ENCODE measurements around the gene IMMP2L.

IMMP2L gene

DNA sequence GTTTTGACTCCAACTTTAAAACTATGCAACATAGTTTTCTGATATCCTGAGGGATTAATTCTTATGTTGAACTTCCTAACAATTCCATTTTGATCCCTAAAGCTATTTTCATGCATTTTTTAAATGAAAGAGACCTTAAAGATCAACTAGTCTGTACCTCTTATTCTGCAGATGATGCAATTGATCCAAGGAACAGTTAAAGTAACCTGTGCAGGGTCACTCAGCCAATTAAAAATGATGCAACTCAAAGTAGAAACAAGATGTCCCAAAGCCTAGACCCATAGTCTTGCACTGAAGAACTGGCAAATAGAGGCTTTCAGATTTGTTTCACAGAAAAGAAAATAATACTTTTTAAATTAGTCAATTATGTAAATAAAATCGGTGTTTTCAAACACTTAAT, 86.3 kb downstream of the IMMP2L start:
- TF ChIP-seq, protein P1, sequence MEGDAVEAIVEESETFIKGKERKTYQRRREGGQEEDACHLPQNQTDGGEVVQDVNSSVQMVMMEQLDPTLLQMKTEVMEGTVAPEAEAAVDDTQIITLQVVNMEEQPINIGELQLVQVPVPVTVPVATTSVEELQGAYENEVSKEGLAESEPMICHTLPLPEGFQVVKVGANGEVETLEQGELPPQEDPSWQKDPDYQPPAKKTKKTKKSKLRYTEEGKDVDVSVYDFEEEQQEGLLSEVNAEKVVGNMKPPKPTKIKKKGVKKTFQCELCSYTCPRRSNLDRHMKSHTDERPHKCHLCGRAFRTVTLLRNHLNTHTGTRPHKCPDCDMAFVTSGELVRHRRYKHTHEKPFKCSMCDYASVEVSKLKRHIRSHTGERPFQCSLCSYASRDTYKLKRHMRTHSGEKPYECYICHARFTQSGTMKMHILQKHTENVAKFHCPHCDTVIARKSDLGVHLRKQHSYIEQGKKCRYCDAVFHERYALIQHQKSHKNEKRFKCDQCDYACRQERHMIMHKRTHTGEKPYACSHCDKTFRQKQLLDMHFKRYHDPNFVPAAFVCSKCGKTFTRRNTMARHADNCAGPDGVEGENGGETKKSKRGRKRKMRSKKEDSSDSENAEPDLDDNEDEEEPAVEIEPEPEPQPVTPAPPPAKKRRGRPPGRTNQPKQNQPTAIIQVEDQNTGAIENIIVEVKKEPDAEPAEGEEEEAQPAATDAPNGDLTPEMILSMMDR (IDR thresholded peaks at IDR 0.05): no peak

DNA sequence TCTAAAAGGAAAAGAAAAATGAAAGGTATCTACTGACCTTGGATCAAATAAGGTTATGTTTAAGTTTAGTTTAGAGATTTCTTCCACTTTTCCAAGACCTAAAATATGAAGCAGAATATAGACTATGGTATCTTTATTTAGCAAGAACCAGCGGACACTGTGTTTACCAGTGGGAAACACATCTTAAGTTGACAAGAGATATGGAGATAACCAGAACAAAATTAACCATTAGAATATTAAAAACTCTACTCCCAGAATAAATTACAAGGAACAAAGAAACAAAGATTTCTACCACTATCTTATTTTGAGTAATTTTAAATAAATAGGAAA, 86.9 kb downstream of the IMMP2L start:
- TF ChIP-seq, protein P1 (IDR thresholded peaks at IDR 0.05): no peak

GRCh38 chr7:111474723-111475418, 87.4 kb downstream of the IMMP2L start:
- TF ChIP-seq, protein P1 (IDR thresholded peaks at IDR 0.05): no peak

GRCh38 chr7:111473449-111474198, 88.7 kb downstream of the IMMP2L start:
- TF ChIP-seq, protein P1 (IDR thresholded peaks at IDR 0.05): no peak

DNA sequence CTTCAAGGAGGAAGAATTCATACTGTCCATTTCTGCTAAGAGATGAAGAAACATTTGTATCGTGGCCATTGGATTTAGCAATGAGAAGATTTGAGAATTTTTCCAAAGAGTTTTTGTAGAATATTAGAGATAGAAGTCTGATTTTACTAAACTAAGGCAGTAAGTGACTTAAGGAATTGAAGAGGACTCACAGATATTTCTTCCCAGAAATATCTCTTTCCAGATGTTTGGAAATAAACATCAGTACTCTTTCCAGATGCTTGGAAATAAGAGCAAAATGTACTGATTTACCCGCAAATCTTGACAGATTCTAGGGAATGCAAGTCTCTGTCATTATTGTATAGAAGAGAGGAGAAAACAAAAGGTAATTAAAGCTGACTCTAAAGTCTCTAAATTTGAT, 91.3 kb downstream of the IMMP2L start:
- TF ChIP-seq, protein P1 (IDR thresholded peaks at IDR 0.05): no peak

- TF ChIP-seq, protein P1 (IDR thresholded peaks at IDR 0.05): no peak
Observed at GRCh38 chr7:111460695-111461094, 101.6 kb downstream of the IMMP2L start.

GRCh38 chr7:111459757-111460280, 102.5 kb downstream of the IMMP2L start:
- TF ChIP-seq, protein P1 (IDR thresholded peaks at IDR 0.05): no peak
